OCI-LY7 (cell line): ENCODE results near the gene DAP. TPM values are rescaled to one million over a fixed set of nuclear protein-coding genes. Genes with fewer than 3 reads are reported as not detected.
"Not testable (repeated sequence)": the region's sequence is repeated elsewhere in the genome, so short reads cannot be mapped to it uniquely, and the experiment has no call there.

Experiments
- BruUV-seq: library from RNA; stranded (reverse); fragments of 400-500 nt; replicated peaks from 2 replicates; lab custom pipeline; 2021; lab: Mats Ljungman, UMichigan
- CTCF ChIA-PET: fragments of 300-600 bp; sonication (Branson Sonifier 250); formaldehyde crosslinking; loops from one replicate; lab custom pipeline; 2022; ENCODE audit warnings: antibody characterized with exemption; ENCODE audit not compliant: unreplicated experiment; lab: Charles Lee
- POLR2A ChIA-PET: fragments of 300-600 bp; sonication (Branson Sonifier 250); formaldehyde crosslinking; loops from one replicate; lab custom pipeline; 2022; ENCODE audit warnings: antibody characterized with exemption; lab: Charles Lee
- DNase-seq: peaks from one replicate; pipeline ENCODE4 v3.0.0-alpha.2; 2015; ENCODE audit warnings: low spot score
- H2AFZ ChIP-seq: fragments of 200-600 bp; sonication (generic), shearing (Covaris generic); 2 replicates; pipeline ENCODE4 v1.6.1; 2014; ENCODE audit warnings: mild to moderate bottlenecking, antibody characterized with exemption, low read length, moderate library complexity
- H3K27ac ChIP-seq: fragments of 200-600 bp; sonication (generic); 2 replicates; pipeline ENCODE4 v1.5.1; 2014; ENCODE audit warnings: mixed run types, low read depth, mild to moderate bottlenecking, moderate library complexity, low read length, inconsistent platforms; ENCODE audit not compliant: poor library complexity, severe bottlenecking
- H3K36me3 ChIP-seq: fragments of 200-600 bp; sonication (generic); 2 replicates; pipeline ENCODE4 v1.6.1; 2014; ENCODE audit warnings: mild to moderate bottlenecking, antibody characterized with exemption, low read length, moderate library complexity, mixed read lengths; ENCODE audit not compliant: insufficient read depth
- H3K4me1 ChIP-seq: fragments of 200-600 bp; sonication (generic); 2 replicates; pipeline ENCODE4 v1.5.1; 2014; ENCODE audit warnings: mild to moderate bottlenecking, low read length; ENCODE audit not compliant: insufficient read depth, poor library complexity, severe bottlenecking
- H3K4me2 ChIP-seq: fragments of 200-600 bp; sonication (generic); 2 replicates; pipeline ENCODE4 v1.6.1; 2014; ENCODE audit warnings: mild to moderate bottlenecking, low read length
- H3K4me3 ChIP-seq: fragments of 200-600 bp; sonication (generic); 2 replicates; pipeline ENCODE4 v1.5.1; 2014; ENCODE audit warnings: mild to moderate bottlenecking, low read depth, low read length; ENCODE audit not compliant: poor library complexity, severe bottlenecking
- H3K79me2 ChIP-seq: fragments of 200-600 bp; sonication (generic); 2 replicates; pipeline ENCODE4 v1.6.1; 2016; ENCODE audit warnings: low read depth, mild to moderate bottlenecking, low read length, moderate library complexity, mixed read lengths; ENCODE audit not compliant: insufficient read depth
- H3K9me2 ChIP-seq: fragments of 200-600 bp; sonication (generic); 2 replicates; pipeline ENCODE4 v1.6.1; 2016; ENCODE audit warnings: mild to moderate bottlenecking, low read length, mixed read lengths; ENCODE audit not compliant: insufficient read depth
- H3K9me3 ChIP-seq: fragments of 200-600 bp; sonication (generic); 2 replicates; pipeline ENCODE4 v1.6.1; 2014; ENCODE audit warnings: mild to moderate bottlenecking, mixed run types, low read length, mixed read lengths
- H4K20me1 ChIP-seq: fragments of 200-600 bp; sonication (generic); 2 replicates; pipeline ENCODE4 v1.6.1; 2014; ENCODE audit warnings: mild to moderate bottlenecking, antibody characterized with exemption, low read length, moderate library complexity, mixed read lengths; ENCODE audit not compliant: insufficient read depth
- CTCF ChIP-seq: fragments of 200-600 bp; sonication (generic); conservative IDR thresholded peaks from 2 replicates; pipeline ENCODE4 v1.5.1; 2014; ENCODE audit warnings: mild to moderate bottlenecking, antibody characterized with exemption, low read length, moderate library complexity, mixed read lengths
- EZH2phosphoT487 ChIP-seq: fragments of 200-600 bp; sonication (generic); IDR thresholded peaks from 2 replicates; pipeline ENCODE4 v1.6.1; 2018; ENCODE audit warnings: low read depth, borderline replicate concordance, mild to moderate bottlenecking, mixed run types, antibody characterized with exemption, low read length, moderate library complexity, mixed read lengths
- intact Hi-C: fragments of 100-400 bp; cut with micrococcal nuclease; formaldehyde crosslinking; loops from one replicate; pipeline ENCODE4 v1.10.0; 2022; ENCODE audit not compliant: unreplicated experiment
- total RNA-seq, 2 experiments: library from RNA; depleted of rRNA in 1 of 2; stranded (reverse); fragments of >200 nt in 1 of 2; shearing (Covaris generic) in 1 of 2; gene quantifications; 2 replicates each; pipeline ENCODE4 v1.2.3, GENCODE V29; 2014 to 2022

The DAP gene
- total RNA-seq, 2 experiments from 2014 or later = 21.5 to 96.1 TPM

- H3K4me2 ChIP-seq, H3K4me1 ChIP-seq, H3K36me3 ChIP-seq, H3K9me3 ChIP-seq, CTCF ChIA-PET, DNase-seq, intact Hi-C loops, H3K9me2 ChIP-seq, H4K20me1 ChIP-seq, BruUV-seq, H3K4me3 ChIP-seq, H3K79me2 ChIP-seq, H2AFZ ChIP-seq, H3K27ac ChIP-seq: not testable (repeated sequence)
- POLR2A ChIA-PET = interaction anchor here (0.6 kb wide), 1 partner anchor 919 kb away, joined by 3 read pairs; no protein-coding TSS in a partner anchor
Observed at GRCh38 chr5:10664180-10664769, 96.8 kb downstream of the DAP start.

- Histone ChIP-seq H4K20me1 (no peaks in the 10 kb centered on the region), H3K4me1 (no peaks in the 10 kb centered on the region), H2AFZ (no peak overlapping the region), H3K4me2 (no peak overlapping the region), H3K36me3 (no peaks in the 10 kb centered on the region), H3K27ac (no peak overlapping the region), H3K9me2 (no peaks in the 10 kb centered on the region), H3K9me3 (no peaks in the 10 kb centered on the region), H3K4me3 (no peak overlapping the region), H3K79me2 (no peaks in the 10 kb centered on the region)
- TF ChIP-seq CTCF (no peak), EZH2phosphoT487 (no peak)
- intact Hi-C loops = no loop called here
- DNase-seq = no peak
- ChIA-PET POLR2A (interaction anchor here (0.6 kb wide), 1 partner anchor 919 kb away, joined by 3 read pairs; no protein-coding TSS in a partner anchor), CTCF (no interaction called here)
- BruUV-seq = no TSS peak
Observed at GRCh38 chr5:10663489-10664179, 97.4 kb downstream of the DAP start.

DNA sequence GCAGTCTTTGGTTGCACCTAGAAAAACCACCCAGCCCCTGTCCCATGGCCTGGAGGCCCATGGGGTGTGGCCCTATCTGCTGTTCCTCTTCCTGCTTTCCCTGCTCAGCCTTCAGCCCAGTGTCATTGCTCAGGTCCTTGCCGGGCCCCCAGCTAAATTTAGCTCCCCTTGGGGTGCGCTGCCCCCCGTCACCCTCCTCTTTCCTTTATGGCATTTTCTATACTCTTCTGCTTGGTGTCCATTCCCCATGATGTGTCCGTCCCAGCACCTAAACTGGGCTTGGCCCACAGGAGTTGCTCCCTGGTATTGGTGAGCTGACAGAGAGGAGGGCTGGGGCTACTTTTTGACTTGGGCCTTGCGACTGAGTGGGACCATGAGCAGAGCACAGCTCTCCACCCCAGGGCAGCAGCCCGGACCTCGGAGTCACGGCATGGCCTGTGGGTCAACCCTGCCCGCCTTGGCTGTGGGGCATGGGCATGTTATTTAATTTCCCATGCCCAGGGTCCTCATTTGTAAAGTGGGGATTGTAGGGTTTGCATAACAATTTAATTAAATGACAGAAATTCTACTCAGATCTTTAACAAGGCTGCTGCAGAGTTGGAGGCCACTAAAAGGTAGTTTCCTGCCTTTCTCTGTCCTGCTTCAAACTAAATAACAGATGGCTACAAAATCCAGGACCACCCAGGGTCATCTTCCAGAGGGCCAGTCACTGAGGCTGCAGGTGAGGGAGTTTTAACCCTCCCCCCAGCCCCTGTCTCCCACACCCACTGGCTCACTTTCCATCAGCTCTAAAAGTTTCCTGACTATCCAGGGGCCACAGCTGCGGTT is 98.2 kb downstream of the DAP start:
- no peaks in the 10 kb centered on the region for H4K20me1 ChIP-seq
- CTCF ChIA-PET = no interaction called here
- H3K79me2 ChIP-seq = no peaks in the 10 kb centered on the region
- no peaks in the 10 kb centered on the region for H3K9me2 ChIP-seq
- H3K4me3 ChIP-seq = no peak overlapping the region
- no peak overlapping the region for H2AFZ ChIP-seq
- H3K36me3 ChIP-seq = no peaks in the 10 kb centered on the region
- H3K27ac ChIP-seq = no peak overlapping the region
- H3K9me3 ChIP-seq = no peaks in the 10 kb centered on the region
- no peaks in the 10 kb centered on the region for H3K4me1 ChIP-seq
- DNase-seq = no peak
- TF ChIP-seq CTCF (no peak), EZH2phosphoT487 (no peak)
- POLR2A ChIA-PET = no interaction called here
- no peak overlapping the region for H3K4me2 ChIP-seq
- intact Hi-C loops = no loop called here
- no TSS peak for BruUV-seq
